Activated CD8-positive, alpha-beta memory T cell treated with anti-CD3 and anti-CD28 coated beads for 1 hour (primary cell): ENCODE data around the gene GAN.
"Not testable (repeated sequence)": the region's sequence is repeated elsewhere in the genome, so short reads cannot be mapped to it uniquely, and the experiment has no call there.

Experiments
- DNase-seq, 2 donors: peaks; one replicate each; pipeline ENCODE4 v3.0.0-alpha.2; 2020; ENCODE audit warnings: low read depth in 1 of 2; ENCODE audit errors: extremely low read depth in 1 of 2

Gene GAN

GRCh38 chr16:81421536-81421935 lies 106.8 kb downstream of the GAN start:
- no peak for DNase-seq

- not testable (repeated sequence) for DNase-seq
Measured at GRCh38 chr16:81422153-81422552, 107.4 kb downstream of the GAN start.

GRCh38 chr16:81424771-81425170 lies 110.0 kb downstream of the GAN start:
- DNase-seq, result no peak

- no peak for DNase-seq
Measured at GRCh38 chr16:81427219-81427618, 112.5 kb downstream of the GAN start.

GRCh38 chr16:81429045-81429521 lies 114.3 kb downstream of the GAN start:
- DNase-seq, result no peak

- no peak for DNase-seq
Measured at GRCh38 chr16:81431554-81432353, 117.0 kb downstream of the GAN start.

GRCh38 chr16:81432937-81433557 lies 118.3 kb downstream of the GAN start:
- no peak for DNase-seq

GRCh38 chr16:81435103-81435502 lies 120.3 kb downstream of the GAN start:
- no peak for DNase-seq

GRCh38 chr16:81435567-81435966 lies 120.8 kb downstream of the GAN start:
- no peak for DNase-seq

- DNase-seq, result no peak
Measured at GRCh38 chr16:81436386-81436785, 121.6 kb downstream of the GAN start.

- DNase-seq, result no peak
Measured at GRCh38 chr16:81437865-81438264, 123.1 kb downstream of the GAN start.
